Right renal pelvis (tissue), 4 donors: ENCODE results near the gene RBMXL2. TPM values are rescaled to one million over a fixed set of nuclear protein-coding genes. Genes with fewer than 3 reads are reported as not detected.

Experiments
- DNase-seq, 4 donors: peaks; one replicate each; pipeline ENCODE4 v3.0.0-alpha.2; 2013; ENCODE audit warnings: low read depth in 4 of 4, low spot score in 3 of 4, missing footprints in 1 of 4
- polyA plus RNA-seq, 4 donors: library from polyadenylated mRNA; unstranded; fragments of 120-200 nt; gene quantifications; one replicate each; pipeline ENCODE4 v1.2.1, GENCODE V29; 2013; ENCODE audit not compliant: insufficient read length in 4 of 4

The RBMXL2 gene
- under 1 TPM; 0.06 to 0.36 (median 0.18) TPM for polyA plus RNA-seq

DNA sequence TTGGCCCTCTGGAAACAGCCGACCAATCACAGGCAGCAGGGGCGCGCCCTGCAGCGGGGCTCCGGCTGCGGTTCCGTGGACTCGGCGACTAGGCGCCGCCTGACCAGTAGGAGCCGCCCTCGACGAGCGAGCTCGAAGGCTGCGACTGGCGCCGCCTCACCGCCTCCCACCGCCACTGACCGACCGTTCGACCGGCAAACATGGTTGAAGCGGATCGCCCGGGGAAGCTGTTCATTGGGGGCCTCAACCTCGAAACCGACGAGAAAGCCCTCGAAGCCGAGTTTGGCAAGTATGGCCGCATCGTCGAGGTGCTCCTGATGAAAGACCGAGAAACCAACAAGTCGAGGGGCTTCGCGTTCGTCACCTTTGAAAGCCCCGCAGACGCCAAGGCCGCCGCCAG, at the start of gene RBMXL2:
Gene RBMXL2 (plus strand): TSS at position 78 of the 400 bp plus-strand sequence. CDS start 123 bp downstream, at position 201.
- no peak for DNase-seq

DNA sequence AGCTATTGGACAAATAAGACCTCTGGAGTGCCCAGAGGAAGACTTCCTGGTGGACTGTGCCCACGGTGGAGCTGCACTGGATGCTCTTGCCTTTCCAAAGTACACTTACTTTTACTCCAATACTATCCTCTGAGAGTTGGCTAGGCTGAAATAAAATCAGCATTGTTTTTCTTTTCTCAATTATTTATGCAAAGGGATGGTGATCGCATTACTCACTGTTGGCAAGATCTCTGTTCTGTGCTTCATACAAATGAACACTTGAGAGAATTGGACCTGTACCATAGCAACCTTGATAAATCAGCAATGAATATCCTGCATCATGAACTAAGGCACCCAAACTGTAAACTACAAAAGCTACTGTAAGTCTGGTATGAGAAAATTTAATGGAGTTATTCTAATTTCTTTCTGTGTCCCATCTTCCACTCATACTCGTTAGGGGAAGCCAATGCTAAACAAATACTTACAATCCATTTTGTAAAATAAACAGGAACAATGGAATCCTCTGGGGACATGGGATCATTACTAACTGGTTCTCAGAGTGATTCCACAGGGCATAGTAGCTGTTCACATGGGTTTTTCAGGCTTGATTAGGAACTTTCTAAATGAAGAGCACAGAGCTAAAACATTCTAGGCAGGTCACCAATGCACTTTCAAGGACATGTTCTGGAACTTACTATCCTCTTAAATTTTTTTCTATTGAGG, 42.2 kb upstream of the RBMXL2 start:
- no peak for DNase-seq

DNA sequence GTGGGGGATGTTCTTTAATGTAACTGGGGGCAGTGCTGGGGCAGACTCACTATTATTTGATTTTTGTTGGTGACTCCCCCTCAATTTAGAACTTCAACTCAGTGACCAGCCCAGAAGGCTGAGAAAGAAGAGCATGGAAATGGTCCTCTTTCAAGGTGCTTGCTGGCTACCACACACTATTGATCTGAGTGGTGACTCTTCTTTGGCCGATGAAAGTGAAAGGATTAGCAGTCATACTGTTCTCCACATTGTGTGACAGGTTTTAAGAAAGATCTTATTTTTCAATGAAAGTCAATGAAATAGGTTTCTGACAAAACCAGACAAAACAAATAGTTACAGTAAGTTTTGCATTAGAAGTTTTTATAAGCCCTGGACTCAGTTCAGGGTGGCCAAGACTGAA, 38.6 kb upstream of the RBMXL2 start:
- DNase-seq: no peak

DNA sequence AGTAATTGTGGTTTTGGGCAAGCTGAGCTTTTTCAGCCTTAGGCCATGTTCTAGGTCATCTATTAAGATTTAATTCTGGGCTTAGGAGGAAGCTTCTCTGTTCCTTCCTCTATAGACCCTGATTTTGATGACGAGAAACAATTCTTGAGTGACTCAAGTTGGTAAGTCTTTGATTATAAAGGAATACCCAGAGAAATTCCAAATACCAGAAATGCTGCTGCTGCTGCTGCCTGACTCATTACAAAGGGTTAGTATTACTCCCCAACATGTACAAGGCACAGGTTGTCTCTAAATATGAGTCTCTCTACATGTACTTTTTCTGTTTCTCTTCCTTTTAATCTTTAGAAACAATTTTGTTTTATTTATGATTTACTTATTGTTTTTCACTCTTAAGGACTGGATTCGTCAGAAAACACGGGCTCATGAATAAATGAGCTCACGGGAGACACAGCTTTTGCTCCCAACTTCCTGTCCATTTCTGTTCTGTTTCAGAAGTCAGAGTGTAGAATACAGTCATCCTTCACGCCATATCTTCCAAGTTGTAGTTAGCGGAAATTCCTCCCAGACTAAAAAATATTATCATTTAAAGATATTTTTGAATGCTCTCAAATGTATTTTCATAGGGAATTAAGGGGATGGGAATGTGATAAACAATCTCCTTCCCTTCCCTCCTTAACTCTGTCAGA, 31.8 kb upstream of the RBMXL2 start:
- DNase-seq: no peak

DNA sequence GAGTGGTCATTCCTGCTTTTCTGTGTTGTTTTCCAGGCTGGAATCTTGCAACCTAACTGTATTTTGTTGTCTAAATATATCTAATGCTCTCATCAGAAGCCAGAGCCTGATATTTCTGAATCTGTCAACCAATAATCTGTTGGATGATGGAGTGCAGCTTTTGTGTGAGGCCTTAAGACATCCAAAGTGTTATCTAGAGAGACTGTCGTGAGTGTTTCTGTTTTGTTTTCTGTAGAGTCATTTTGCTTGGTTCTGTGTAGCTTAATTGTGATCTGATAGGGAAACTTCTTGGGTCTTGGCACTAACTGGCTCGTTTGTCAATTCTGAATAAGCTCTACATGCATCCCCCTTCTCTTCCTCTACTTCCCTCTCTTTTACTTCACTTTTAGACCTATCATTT, 31.2 kb upstream of the RBMXL2 start:
- DNase-seq: no peak

- DNase-seq: no peak
These were observed 27.9 kb upstream of the RBMXL2 start for GRCh38 chr11:7060868-7061267.

GRCh38 chr11:7062534-7062933, 26.3 kb upstream of the RBMXL2 start:
- DNase-seq: no peak

GRCh38 chr11:7072401-7073028, 16.3 kb upstream of the RBMXL2 start:
- no peak for DNase-seq

DNA sequence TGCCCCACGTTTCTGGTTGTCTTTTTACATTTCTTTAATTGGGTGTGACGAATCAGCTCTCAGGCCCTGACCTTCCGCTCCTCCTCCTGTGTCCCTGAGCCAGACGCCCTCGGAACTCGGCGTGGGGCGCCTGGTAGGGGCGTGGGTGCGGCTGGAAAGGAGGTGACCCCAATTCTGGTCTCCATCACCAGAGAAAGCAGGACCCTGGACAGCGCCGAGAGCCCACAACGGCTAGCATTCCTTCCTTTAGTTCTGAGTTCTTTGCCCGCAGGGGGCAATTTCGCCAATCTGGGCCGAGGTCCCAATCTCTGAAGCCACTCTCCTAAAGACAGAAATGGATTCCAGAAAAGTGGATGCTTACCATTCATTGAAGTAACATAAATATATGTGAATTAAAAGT, 11.7 kb upstream of the RBMXL2 start:
- DNase-seq: no peak

GRCh38 chr11:7079545-7080135, 9.2 kb upstream of the RBMXL2 start:
- no peak for DNase-seq

- DNase-seq: no peak
These were observed 7.9 kb upstream of the RBMXL2 start for GRCh38 chr11:7080900-7081299.

- DNase-seq: no peak
These were observed 7.4 kb upstream of the RBMXL2 start for GRCh38 chr11:7081441-7081840.

DNA sequence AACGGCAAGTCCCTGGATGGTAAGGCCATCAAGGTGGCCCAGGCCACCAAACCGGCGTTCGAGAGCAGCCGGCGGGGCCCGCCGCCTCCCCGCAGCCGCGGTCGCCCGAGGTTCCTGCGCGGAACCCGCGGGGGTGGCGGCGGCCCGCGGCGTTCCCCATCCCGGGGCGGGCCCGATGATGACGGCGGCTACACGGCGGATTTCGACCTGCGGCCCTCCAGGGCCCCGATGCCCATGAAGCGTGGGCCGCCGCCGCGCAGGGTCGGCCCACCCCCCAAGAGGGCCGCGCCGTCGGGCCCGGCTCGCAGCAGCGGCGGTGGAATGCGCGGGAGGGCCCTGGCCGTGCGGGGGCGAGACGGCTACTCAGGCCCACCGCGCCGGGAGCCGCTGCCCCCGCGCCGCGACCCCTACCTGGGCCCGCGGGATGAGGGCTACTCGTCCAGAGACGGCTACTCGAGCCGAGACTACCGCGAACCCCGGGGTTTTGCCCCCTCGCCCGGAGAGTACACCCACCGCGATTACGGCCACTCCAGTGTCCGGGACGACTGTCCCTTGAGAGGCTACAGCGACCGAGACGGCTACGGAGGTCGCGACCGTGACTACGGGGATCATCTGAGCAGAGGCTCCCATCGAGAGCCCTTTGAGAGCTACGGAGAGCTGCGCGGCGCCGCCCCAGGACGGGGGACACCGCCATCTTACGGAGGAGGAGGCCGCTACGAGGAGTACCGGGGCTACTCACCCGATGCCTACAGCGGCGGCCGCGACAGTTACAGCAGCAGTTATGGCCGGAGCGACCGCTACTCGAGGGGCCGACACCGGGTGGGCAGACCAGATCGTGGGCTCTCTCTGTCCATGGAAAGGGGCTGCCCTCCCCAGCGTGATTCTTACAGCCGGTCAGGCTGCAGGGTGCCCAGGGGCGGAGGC, 792 bp downstream of the RBMXL2 start:
- no peak for DNase-seq

- DNase-seq: peak in 3 of 4 donors; percentile 10 to 37 (median 30)
These were observed 9.5 kb downstream of the RBMXL2 start for GRCh38 chr11:7098235-7098832.

GRCh38 chr11:7115780-7116179, 27.0 kb downstream of the RBMXL2 start:
- DNase-seq: no peak

DNA sequence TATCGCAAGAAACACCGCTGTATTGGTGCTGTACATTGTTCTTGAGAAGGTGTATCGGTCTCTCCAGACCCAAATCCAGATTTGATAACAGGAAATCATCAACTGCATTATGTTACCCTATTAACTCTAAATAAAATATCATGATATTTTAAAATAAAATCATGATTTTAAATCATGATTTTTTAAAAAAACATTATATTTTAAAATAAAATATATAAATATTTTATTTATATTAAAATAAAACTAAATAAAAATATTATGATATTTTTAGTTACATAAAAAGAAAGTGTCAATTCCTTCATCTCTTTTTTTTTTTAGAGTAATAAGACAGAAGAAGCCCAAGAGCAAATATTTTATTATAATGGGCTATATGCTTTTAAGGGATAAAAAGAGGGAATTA, 27.6 kb downstream of the RBMXL2 start:
- no peak for DNase-seq

DNA sequence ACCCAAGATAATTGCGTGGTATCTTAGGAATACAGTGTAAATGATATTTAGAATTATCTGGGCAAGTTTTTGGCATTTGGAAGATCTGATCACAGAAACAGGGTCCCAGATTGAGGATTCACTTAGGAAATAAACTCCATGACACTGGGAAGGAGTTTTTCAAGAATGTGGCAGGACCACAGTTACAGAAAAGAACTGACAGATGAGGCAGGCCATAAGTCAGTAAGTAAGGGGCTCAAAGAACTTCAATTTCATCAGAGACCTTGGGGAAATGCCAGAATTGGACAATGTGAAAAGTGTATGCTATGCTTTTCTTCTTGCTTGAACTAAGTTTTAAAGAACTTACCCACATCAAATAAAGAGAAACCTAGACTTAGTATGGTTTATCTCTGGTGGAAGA, 49.3 kb downstream of the RBMXL2 start:
- DNase-seq: no peak
